HepG2 (cell line): Measurements from ENCODE around the gene VPS13D.

Source experiments
- MTA1 ChIP-seq: sonication (generic); formaldehyde crosslinking; IDR thresholded peaks from 2 replicates; pipeline ENCODE4 v1.4.0; 2020; ENCODE audit warnings: missing genetic modification reagents, mild to moderate bottlenecking, borderline replicate concordance
- SATB2 ChIP-seq: sonication (generic); formaldehyde crosslinking; IDR thresholded peaks from 2 replicates; pipeline ENCODE4 v1.5.0; 2020; ENCODE audit warnings: missing genetic modification reagents
- ZNF205 ChIP-seq: IDR thresholded peaks from 2 replicates; pipeline ENCODE4 v1.6.1; 2018; ENCODE audit warnings: missing biosample characterization, missing genetic modification reagents
- TF ChIP-seq, protein P1 (sequence below): sonication (generic); formaldehyde crosslinking; IDR thresholded peaks from 2 replicates; pipeline ENCODE4 v1.5.0; 2020; ENCODE audit warnings: missing genetic modification reagents

DNA sequence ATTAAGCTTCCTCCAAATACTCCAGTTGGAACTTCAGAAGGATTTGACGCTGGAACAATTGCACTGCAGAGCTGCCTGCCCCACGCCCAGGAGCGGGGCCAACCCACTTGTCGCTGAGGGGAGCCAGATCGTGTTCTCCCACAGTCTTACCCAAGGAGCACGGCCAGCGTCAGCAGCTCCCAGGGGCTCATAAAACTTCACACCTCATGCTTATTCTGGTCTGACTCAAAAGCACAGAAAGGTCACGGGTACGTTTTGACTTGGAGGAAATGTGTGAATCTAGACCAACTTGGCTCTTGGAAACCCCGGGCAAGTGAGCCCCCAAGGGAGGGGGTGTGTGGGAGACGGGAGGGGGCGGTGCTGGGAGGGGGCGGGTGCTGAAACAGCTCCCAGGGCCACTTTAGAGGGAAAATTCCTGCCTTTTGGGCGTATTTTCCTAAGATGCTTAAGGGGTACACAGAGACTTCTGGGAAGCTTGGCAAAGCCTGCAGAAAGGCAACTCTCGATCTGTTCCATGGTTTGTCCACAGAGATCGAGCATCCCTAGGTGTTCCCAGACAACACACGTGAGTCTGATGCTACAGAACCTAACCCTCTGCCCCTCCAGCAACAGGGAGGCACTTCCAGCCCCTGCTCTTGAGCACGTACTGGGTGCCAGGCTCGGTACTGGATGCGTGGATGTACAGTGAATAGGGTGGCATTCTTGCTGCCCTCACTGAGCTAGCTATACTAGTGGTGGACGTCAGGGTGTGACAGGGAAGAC, 289.3 kb downstream of the VPS13D start:
- TF ChIP-seq MTA1 (CRISPR knock-in tag) (no peak), ZNF205 (CRISPR knock-in tag) (no peak), SATB2 (CRISPR knock-in tag) (no peak)
- TF ChIP-seq, protein P1, sequence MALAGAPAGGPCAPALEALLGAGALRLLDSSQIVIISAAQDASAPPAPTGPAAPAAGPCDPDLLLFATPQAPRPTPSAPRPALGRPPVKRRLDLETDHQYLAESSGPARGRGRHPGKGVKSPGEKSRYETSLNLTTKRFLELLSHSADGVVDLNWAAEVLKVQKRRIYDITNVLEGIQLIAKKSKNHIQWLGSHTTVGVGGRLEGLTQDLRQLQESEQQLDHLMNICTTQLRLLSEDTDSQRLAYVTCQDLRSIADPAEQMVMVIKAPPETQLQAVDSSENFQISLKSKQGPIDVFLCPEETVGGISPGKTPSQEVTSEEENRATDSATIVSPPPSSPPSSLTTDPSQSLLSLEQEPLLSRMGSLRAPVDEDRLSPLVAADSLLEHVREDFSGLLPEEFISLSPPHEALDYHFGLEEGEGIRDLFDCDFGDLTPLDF (CRISPR knock-in tag) = no peak
